ENCODE data around the gene CHRNB4.

CHRNB4 gene

GRCh38 chr15:78630886-78631633 is 9.9 kb downstream of the CHRNB4 start:
- DNase-seq, result no peak

DNA sequence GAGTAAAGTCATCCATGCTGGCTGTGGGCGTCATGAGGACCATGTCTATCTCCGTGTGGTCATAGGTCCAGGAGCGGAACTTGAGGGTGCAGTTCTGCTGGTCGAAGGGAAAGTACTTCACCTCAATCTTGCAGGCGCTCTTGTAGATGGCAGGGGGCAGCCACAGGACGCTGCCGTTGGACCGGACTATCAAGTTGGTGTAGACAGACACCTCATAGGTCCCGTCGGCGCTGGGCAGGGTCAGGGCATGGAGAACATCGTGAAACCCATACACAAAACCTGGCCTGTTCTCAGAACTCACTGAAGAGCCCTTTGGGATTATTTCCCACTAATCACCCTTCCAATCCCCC is 11.3 kb downstream of the CHRNB4 start:
- DNase-seq, result no peak

- DNase-seq, result no peak
Observed at GRCh38 chr15:78629031-78629715, 11.8 kb downstream of the CHRNB4 start.

GRCh38 chr15:78628227-78628626 is 12.8 kb downstream of the CHRNB4 start:
- DNase-seq, result no peak

DNA sequence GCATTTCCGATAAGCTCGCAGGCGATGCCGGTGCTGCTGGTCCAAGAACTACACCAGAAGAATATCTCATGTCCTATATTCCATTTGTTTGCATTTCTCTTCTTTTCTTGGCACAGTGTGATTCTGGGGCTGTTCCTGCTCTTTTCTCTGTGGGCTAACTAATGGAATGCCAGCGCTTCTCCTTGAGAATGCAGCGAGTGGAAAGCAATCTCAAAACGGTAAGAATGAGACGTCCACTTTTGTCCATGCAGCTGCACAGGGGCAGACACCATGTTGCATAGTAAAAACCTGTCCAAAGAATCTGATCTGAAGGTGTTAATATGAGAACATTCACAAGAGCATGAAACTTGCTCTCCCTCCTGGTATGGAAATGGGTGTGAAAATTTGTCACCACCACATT is 13.7 kb downstream of the CHRNB4 start:
- no peak for DNase-seq

DNA sequence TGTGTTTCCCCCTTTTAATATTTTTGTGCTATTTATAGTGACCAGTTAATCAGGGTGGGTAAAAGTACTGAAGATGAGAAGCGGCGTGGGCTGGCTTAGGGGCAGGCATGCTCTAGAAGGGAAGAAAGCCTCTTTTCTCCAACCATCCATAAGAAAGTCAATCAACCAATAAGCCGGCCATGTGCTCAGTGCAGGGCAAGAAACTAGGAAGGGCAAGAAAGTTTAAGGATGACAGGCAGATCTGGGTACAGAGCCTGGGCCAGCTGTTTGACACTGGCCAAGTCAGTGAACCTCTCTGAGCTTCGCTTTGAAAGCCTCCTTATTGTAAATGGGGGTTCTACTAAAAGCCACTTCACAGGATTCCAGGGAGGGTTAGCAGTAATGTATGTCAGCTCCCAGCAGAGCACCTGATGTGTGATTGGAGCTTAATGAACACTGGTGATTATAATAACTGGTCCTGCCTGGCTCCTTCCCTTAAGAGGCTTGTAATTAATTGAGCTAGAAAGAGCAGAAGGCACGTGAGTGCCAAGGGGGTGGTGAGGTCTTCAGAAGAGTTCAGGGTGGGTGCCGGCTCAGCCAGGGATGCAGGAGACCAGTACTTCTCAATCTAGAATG is 14.5 kb downstream of the CHRNB4 start:
- DNase-seq, result no peak

- DNase-seq, result no peak
Observed at GRCh38 chr15:78625606-78626280, 15.3 kb downstream of the CHRNB4 start.

DNA sequence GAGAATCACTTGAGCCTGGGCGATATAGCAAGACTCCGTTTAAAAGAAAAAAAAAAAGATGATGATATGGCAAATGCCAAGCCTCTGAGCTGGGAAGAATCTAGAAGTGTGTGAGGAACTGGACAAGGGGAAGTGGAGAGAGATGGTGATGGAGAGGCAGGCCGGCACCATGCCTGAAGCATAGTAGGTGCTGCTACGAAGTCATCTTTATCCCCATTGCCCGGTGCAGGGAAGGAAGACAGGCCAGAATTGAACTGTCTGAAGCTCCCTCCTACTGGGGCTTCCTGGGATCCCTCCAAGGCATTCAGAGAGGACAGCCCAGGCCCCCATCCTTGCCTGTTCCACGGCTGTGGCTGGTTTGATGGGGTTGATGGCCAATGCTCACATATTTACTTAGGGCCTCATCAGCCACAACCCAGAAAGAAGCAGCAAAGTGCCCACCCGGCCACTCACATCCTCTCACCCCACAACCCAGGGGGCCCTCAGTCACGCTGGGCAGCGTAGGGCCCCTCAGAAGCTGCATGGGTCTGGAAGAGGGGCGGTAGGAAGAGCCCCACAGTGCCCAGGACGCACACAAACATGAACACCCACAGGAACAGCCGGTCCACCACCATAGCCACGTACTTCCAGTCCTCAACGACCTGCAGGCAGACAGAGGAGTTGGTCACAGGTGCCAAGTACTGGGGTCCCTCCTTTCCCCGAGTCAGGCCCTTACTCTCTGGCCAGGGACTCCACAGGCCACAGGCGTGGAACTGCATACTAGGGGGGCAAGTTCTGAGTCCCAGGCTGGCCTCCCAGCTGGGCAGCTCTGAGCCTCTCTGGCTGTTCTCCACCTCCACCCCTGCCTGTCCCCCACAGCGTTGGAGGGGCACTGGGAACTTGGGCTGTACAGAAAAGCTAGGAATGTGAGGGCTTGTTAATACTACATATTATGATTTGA is 16.1 kb downstream of the CHRNB4 start:
- DNase-seq, result no peak

GRCh38 chr15:78623786-78624497 is 17.1 kb downstream of the CHRNB4 start:
- no peak for DNase-seq

DNA sequence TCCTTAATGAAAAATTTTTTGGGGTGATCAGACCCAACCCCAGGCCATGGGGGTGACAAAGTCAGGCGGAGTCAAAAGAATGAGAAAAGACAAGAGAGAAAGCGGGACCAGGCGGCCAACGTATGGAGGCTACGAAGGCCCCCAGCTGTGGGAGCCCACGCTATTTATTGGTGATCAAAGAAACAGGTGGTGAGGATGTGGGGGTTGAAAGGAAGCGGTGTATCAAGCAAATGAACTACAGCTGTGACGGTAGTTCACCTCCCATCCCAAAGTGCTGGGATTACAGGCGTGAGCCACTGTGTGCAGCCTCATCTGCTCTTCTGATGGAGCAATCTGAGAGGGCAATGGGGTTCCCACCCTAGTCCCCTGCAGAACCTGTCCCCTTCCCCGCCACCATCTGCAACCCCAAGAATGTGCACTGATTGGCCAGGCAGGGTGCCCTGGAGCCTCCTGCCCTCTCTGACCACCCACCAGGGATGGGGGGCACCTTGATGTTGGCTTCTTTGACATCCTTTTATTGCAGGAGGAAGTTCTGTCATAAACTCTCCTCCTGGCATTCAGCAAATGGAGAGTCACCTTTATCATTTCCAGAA is 19.1 kb downstream of the CHRNB4 start:
- no peak for DNase-seq

- no peak for DNase-seq
Observed at GRCh38 chr15:78620527-78621421, 20.2 kb downstream of the CHRNB4 start, which contains the start of gene CHRNA3. Gene CHRNA3, minus strand, starts transcription at chr15:78620996. Its CDS starts 202 bp downstream, at chr15:78620794.

GRCh38 chr15:78620021-78620526 is 20.9 kb downstream of the CHRNB4 start:
- DNase-seq, result no peak

DNA sequence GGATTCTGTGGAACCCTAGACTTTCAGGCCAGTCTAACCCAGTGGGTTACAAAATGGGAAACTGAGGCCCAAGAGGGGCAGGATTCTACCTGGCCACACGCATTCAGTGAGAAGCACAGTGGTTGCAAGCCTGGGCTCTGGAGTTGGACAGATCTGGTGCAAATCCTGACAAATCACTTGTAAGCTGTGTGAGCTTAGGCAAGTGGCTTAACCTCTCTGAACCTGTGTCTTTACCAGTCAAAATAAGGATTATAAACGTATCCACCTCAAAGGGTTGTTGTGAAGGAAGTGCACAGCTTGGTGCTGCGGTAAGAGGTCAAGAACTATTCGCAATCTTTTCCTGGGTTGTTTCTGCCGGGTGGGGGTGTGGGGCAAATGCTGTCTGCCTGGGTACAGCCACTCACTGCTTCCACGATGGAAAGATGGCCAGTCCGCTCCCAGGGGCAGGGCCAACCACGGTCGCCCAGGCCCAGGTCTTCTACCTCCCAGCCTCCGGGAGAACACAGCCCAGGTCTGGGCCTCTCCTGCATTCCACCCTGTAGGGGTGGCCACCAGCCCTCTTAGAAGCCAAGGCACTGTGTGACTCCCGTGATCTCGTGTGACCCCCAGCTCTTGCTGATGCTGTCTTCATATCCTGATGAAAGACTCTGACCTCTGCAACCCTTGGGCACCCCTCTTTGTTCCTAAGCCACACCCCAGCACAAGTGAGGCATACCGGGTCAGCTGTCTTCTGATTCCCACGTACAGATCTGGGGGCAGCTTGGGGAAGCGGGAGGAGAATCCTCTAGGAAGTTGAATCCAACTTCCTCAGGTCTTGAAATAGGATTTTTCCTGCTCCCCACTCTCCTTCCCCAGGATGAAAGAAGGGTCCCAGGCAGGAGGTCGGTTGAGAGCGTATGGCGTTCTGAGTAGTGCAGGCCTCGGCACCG is 21.7 kb downstream of the CHRNB4 start:
- no peak for DNase-seq

- DNase-seq, result peak; percentile 80
Observed at GRCh38 chr15:78618490-78618934, 22.5 kb downstream of the CHRNB4 start.

DNA sequence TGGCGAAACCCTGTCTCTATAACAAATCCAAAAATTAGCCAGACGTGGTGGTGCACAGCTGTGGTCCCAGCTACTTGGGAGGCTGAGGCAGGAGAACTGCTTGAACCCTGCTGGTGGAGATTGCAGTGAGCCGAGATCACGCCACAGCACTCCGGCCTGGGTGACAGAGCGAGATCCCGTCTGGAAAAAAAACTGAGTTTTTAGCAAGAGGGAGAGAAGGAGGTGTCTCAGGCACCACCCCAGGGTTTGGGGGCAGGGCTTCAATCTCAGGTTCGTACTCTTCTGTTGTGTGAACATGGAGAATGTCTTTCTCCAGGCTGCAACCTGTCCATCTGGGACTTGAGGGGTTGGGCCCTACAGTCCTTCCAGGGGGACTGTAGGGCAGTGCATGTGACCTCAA is 22.9 kb downstream of the CHRNB4 start:
- no peak for DNase-seq

DNA sequence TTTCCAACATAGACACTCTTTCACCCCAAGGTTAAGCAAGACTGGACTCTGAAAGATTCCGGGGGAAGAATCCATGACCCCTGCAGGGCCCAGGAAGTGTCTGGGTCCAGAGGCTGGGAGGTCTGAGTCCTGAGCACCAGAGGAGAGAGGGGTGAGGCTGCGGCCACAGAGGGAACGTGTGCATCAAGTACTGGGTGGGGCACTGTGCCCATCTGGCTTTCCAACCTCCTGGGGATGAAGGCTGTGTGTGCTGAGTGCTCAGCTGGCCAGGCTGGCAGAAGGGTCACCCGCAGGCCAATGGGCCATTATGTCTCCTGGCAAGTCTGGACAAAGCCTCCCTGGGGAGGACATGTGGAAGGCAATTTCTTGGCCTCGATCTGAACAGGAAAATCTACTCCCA is 23.5 kb downstream of the CHRNB4 start:
- no peak for DNase-seq

- no peak for DNase-seq
Observed at GRCh38 chr15:78617076-78617475, 23.9 kb downstream of the CHRNB4 start.

- DNase-seq, result no peak
Observed at GRCh38 chr15:78616506-78616905, 24.5 kb downstream of the CHRNB4 start.

DNA sequence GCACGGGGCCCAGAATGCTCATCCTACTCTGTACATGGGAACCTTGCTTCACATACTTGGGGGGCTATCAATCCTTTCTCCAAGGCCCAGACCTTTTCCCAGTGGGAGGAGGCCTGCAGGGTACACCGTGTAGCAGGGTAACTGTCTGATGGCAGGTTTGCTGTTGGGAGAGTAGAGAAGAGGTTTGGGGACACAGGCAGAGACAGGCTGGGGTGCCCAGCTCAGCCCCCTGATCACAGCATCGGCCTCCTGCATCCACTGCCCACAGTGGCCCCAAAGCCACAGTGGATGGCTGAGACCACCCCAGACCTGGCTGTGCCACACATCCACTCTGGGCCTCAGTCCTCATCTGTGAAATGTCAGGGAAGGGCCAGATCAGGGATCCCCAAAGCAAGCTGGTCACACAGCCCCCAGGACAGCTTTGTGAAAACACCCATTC is 25.8 kb downstream of the CHRNB4 start:
- no peak for DNase-seq
